GM18507 (cell line): ENCODE results near the gene SSH2.
"Not testable (repeated sequence)": the region's sequence is repeated elsewhere in the genome, so short reads cannot be mapped to it uniquely, and the experiment has no call there.

Experiments
- DNase-seq: peaks from one replicate; pipeline ENCODE4 v3.0.0; 2011; ENCODE audit warnings: low read depth; ENCODE audit not compliant: insufficient read length; ENCODE audit errors: extremely low spot score
- FAIRE-seq: peaks from 2 replicates; lab custom pipeline; 2011; peaks lifted over from hg19 to GRCh38; lab: Jason Lieb, UNC

Gene SSH2

DNA sequence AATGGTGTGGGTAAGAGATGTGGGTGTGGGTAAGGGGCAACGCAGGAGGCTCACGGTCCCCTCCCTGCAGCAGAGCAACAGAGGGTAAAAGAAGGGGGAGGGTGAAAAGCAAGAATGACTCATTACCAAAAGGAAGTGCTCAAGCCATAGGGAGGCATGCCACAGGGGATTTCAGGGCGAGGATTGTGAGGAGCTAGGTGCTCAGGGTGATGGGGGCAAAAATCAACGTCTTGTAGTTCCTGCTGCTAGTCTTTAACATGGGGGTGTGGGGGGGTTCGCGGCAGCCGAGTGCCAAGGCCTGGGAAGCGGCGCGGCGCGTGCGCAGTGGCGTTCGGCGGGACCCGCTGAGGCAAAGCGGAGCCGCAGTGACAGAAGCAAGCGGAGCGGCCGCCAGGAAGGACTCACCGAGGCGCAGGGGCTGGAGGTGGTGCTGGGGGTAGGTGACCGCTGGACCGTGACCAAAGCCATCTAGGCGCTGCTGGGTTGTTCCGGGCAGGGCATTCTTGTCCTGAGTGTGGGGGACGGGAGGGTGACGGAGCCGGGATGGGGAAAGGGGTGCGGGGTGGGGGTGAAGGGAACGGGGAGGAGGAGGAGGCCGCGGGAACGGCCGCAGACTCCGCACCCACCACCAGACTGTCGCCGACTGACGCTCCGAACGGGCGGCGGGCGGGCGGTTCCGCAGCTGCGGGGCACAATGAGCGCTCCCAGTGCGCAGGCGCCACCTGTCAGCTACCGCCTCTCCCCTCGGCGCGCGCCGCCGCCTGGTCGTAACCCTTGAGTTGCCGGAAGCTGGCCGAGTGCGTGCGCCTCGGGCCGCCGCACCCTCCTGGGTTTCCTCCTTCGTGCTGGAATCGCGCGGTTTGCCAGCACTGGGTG is at the start of gene SSH2:
SSH2 (minus strand) TSS at position 696 of the 876 bp plus-strand sequence; CDS start at position 468, 228 bp downstream.
- FAIRE-seq, result peak; percentile 94
- DNase-seq, result peak; percentile 74

DNA sequence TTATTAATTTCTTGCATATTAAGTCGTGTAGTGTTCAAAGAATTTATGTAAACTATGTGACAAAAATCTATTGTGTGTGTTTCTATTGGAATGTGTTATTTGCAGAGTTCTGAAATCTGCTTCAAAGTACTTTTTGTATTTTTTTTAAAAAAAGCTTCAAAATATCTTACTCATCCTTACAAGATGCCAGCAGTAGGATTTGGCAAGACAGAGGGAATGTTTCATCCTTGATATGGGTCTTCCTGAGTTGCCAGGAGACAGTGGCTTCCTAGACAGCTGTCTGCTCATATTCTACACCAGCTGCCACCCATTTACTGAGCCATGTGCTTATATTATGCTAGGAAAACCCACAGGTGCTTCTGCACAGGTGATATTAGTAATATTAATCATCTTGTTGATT is 47.8 kb upstream of the SSH2 start:
- DNase-seq, result no peak
- FAIRE-seq, result no peak

- FAIRE-seq (no peak), DNase-seq (no peak)
These were observed 43.0 kb upstream of the SSH2 start for GRCh38 chr17:29973005-29973404.

- DNase-seq (no peak), FAIRE-seq (no peak)
These were observed 42.2 kb upstream of the SSH2 start for GRCh38 chr17:29972277-29972676.

DNA sequence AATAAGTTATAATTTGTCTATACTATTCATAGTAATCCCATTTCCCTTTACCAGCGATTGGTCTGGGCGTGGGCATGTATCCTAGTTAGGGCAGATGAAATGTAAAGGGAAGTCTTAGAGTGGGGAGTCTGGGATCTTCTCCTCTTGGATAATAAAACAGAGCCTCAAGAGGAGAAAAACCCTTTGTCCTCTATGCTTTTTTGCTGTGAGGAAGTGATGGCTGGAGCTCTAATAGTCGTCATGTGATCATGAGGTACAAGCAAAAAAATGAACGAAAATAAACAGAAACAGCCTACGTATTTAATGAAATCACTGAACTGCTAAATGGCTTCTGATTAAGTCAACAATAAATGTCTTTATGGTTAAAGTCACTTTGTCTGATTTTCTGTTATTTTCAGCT is 38.2 kb upstream of the SSH2 start:
- DNase-seq (no peak), FAIRE-seq (no peak)

- no peak for DNase-seq
- no peak for FAIRE-seq
These were observed 32.6 kb upstream of the SSH2 start for GRCh38 chr17:29962656-29963055.

DNA sequence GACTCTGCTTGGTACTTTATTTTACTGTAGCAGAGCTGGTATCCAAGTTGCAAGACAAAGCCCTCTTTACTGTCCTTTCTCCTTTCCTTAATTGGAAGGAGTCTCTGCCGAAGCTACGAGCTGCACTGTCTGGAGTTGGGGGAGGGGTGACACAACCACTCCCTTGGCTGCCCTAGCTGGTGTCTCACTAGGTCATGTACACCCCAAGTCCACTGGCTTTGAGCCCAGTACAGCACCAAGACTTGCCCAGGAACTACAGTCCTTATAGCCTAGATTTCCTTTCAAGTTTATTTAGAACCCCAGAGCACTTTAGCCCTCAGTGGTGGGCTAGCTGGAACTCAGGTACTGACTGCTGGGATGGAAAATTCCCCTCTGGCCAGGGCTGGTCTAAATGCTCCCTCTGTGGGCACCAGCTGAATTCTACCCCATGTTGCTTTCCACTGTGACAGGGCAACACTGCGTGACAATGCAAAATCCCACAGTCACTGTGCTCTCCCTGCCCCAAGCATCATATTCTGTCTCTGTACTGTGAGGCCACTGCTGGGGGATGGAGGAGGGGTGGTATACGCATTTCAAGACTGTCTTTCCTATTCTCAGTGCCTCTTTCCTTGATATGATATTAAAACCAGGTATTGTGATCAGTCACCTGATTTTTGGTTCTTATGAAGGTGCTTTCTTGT is 29.8 kb upstream of the SSH2 start:
- FAIRE-seq (no peak), DNase-seq (no peak)

- DNase-seq (no peak), FAIRE-seq (no peak)
These were observed 29.1 kb upstream of the SSH2 start for GRCh38 chr17:29958947-29959657.

GRCh38 chr17:29957488-29957887 is 27.5 kb upstream of the SSH2 start:
- not testable (repeated sequence) for DNase-seq, FAIRE-seq

DNA sequence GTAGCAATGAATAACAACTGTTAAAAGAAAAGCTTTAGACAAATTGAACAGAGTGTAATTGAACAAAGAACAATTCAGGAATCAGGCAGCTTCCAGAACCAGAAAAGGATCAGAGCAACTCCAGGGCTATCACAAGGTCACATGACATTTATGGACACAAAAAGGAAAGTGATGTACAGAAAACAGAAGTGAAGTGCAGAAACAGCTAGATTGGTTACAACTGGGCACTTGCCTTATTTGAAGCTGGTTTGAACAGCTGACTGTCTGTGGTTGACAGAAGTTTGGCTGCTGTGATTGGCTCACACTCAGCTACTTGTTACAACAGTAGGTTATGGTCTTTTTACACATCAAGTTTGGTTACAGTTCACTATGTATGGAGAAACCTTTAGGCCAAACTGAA is 26.2 kb upstream of the SSH2 start:
- no peak for FAIRE-seq
- DNase-seq, result no peak

DNA sequence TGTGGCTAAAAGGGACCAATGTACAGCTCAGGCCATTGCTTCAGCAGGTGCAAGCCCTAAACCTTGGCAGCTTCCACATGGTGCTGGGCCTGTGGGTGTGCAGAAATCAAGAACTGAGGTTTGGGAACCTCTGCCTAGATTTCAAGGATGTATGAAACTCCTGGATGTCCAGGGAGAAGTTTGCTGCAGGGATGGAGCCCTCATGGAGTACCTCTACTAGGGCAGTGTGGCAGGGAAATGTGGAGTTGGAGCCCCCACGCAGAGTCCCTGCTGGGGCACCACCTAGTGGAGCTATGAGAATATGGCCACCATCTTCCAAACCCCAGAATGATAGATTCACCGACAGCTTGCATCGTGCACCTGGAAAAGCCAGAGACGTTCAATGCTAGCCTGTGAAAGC is 24.4 kb upstream of the SSH2 start:
- no peak for DNase-seq
- FAIRE-seq, result no peak

GRCh38 chr17:29949696-29950095 is 19.7 kb upstream of the SSH2 start:
- no peak for FAIRE-seq

GRCh38 chr17:29948448-29949215 is 18.6 kb upstream of the SSH2 start:
- DNase-seq (no peak), FAIRE-seq (no peak)

More at GRCh38 chr17:29949696-29950095, 19.7 kb upstream of the SSH2 start:
- DNase-seq, result no peak

- FAIRE-seq, result no peak
- DNase-seq, result no peak
These were observed 15.3 kb upstream of the SSH2 start for GRCh38 chr17:29945281-29945680.

DNA sequence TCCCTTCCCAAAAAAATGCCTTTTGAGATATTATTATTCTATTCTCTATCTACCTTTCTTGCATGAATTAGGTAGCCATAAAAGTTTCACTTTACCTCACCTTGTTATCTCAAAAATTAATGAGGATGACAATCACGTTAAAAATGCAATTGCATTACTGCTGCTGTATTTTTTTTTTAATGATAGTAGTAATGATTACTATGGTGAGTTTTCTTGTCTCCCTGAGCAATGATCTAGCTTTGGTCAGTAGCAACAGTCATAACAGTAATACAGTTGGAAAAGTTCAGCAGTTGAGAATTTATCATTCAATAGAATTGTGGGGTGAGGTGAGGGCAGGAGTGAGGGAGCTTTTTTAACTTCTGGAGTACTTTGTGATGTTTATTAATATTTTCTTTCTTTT is 11.3 kb upstream of the SSH2 start, which contains the start of gene EFCAB5:
EFCAB5 (plus strand) TSS at position 301 of the 400 bp plus-strand sequence. CDS start 163 bp downstream, outside the sequence.
- no peak for FAIRE-seq
- DNase-seq, result no peak

DNA sequence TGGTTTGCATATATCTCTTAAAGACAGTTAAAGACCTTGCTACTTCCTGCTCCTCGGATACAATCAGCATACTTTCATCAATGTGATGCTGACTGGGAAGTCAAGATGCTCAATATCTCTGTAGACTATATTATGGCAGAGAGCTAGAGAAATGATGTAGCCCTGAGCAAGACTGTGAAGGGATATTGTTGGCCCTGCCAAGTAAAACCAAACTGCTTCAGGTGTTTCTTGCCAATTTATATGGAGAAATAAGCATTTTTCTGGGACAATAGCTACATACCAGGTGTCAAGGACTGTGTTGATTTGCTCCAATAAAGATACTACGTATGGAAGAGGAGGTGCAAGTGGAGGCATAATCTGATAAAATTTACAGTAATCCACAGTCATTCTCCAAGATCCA is 6.7 kb upstream of the SSH2 start:
- DNase-seq (no peak), FAIRE-seq (no peak)

GRCh38 chr17:29935909-29936308 is 5.9 kb upstream of the SSH2 start:
- FAIRE-seq, DNase-seq: not testable (repeated sequence)

DNA sequence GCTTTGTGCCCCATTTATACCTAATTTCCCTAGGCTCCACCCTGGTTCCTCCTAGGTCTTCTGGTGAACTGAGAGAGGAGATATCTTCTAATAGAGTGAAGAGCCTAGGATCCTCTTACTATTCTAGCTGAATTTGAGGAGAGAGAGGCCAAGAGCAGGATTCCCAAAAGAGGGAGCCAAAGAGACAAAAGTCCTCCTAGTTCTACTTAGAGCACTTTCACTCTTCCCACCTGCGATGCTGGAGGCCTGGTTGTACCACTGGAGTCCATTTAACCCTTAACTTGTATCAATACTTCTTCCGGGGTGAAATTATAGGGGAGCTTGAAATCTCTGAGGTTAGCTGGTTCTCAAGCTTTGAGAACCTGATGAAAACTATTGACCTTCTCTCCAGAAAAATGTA is 3.4 kb upstream of the SSH2 start:
- FAIRE-seq (no peak), DNase-seq (no peak)

GRCh38 chr17:29931231-29931932 is 1.4 kb upstream of the SSH2 start:
- peak; percentile 94 for FAIRE-seq
- DNase-seq, result peak; percentile 15
